GM21381 (cell line): Measurements from ENCODE around the gene TM9SF2.
"Not testable (repeated sequence)": the region's sequence is repeated elsewhere in the genome, so short reads cannot be mapped to it uniquely, and the experiment has no call there.

Experiments
- ATAC-seq: cut with Tn5 transposase; IDR thresholded peaks from one replicate; pipeline ENCODE4 v1.9.1; 2021; ENCODE audit warnings: mild to moderate bottlenecking, moderate library complexity; ENCODE audit not compliant: unreplicated experiment

TM9SF2 gene

GRCh38 chr13:99491750-99492149 lies 9.5 kb upstream of the TM9SF2 start:
- not testable (repeated sequence) for ATAC-seq

- ATAC-seq = no peak
Measured at GRCh38 chr13:99495466-99496183, 5.6 kb upstream of the TM9SF2 start.

- ATAC-seq = no peak
Measured at GRCh38 chr13:99496184-99497142, 4.8 kb upstream of the TM9SF2 start.

- peak; percentile 61 for ATAC-seq
Measured at GRCh38 chr13:99498171-99499161, 2.8 kb upstream of the TM9SF2 start.

- ATAC-seq = no peak
Measured at GRCh38 chr13:99500839-99501183, 461 bp upstream of the TM9SF2 start.

- ATAC-seq = no peak
Measured at GRCh38 chr13:99501848-99502301, 603 bp downstream of the TM9SF2 start.

- no peak for ATAC-seq
Measured at GRCh38 chr13:99505814-99506269, 4.6 kb downstream of the TM9SF2 start.

GRCh38 chr13:99506634-99507033 lies 5.4 kb downstream of the TM9SF2 start:
- peak; percentile 71 for ATAC-seq

GRCh38 chr13:99507054-99507453 lies 5.8 kb downstream of the TM9SF2 start:
- ATAC-seq = no peak

GRCh38 chr13:99507551-99507950 lies 6.3 kb downstream of the TM9SF2 start:
- no peak for ATAC-seq

GRCh38 chr13:99507986-99508385 lies 6.7 kb downstream of the TM9SF2 start:
- no peak for ATAC-seq

- no peak for ATAC-seq
Measured at GRCh38 chr13:99509479-99509878, 8.2 kb downstream of the TM9SF2 start.

- ATAC-seq = no peak
Measured at GRCh38 chr13:99514801-99515200, 13.5 kb downstream of the TM9SF2 start.

- no peak for ATAC-seq
Measured at GRCh38 chr13:99516153-99516929, 15.1 kb downstream of the TM9SF2 start.

GRCh38 chr13:99517577-99517976 lies 16.3 kb downstream of the TM9SF2 start:
- ATAC-seq = no peak

GRCh38 chr13:99517984-99518383 lies 16.7 kb downstream of the TM9SF2 start:
- no peak for ATAC-seq

GRCh38 chr13:99522298-99522697 lies 21.0 kb downstream of the TM9SF2 start:
- no peak for ATAC-seq

GRCh38 chr13:99523838-99524237 lies 22.6 kb downstream of the TM9SF2 start:
- no peak for ATAC-seq

GRCh38 chr13:99525967-99526366 lies 24.7 kb downstream of the TM9SF2 start:
- ATAC-seq = no peak

- no peak for ATAC-seq
Measured at GRCh38 chr13:99526549-99526948, 25.3 kb downstream of the TM9SF2 start.
